Adrenal gland (tissue), 12 donors: ENCODE results near the gene CUL3. TPM values are rescaled to one million over a fixed set of nuclear protein-coding genes. Genes with fewer than 3 reads are reported as not detected.
"Not testable (repeated sequence)": the region's sequence is repeated elsewhere in the genome, so short reads cannot be mapped to it uniquely, and the experiment has no call there.

Source experiments
- DNase-seq, 7 donors: peaks; one replicate each; pipeline ENCODE4 v3.0.0-alpha.2; 2019 to 2020
- H3K27ac ChIP-seq, 5 donors: fragments of 200-600 bp; sonication (generic) in 4 of 5; 1 replicate in 3 of 5; 2 replicates in 2 of 5; pipeline versions ENCODE4 v1.5.1 to v1.8.0; 2016 to 2020; ENCODE audit warnings: mild to moderate bottlenecking in 1 of 5
- H3K27me3 ChIP-seq: fragments of 200-600 bp; 2 replicates; pipeline ENCODE4 v1.8.0; 2021
- H3K36me3 ChIP-seq, 2 donors: fragments of 200-600 bp; replicated peaks in 1 of 2; 1 replicate in 1 of 2; 2 replicates in 1 of 2; pipeline versions ENCODE4 v1.5.1 to v1.8.0; 2018 to 2022
- H3K4me1 ChIP-seq, 2 donors: fragments of 200-600 bp; replicated peaks in 1 of 2; 1 replicate in 1 of 2; 2 replicates in 1 of 2; pipeline versions ENCODE4 v1.5.1 to v1.8.0; 2018 to 2021
- H3K4me3 ChIP-seq, 4 donors: fragments of 200-600 bp; sonication (generic) in 3 of 4; one replicate each; pipeline ENCODE4 v1.5.1; 2016 to 2018
- H3K9me3 ChIP-seq, 3 donors: fragments of 200-600 bp; sonication (generic) in 1 of 3; replicated peaks in 1 of 3; 1 replicate in 2 of 3; 2 replicates in 1 of 3; pipeline versions ENCODE4 v1.5.1 to v1.8.0; 2016 to 2021
- CTCF ChIP-seq, 6 experiments: fragments of 450-650 bp in 4 of 6; fragments of 200-600 bp in 2 of 6; sonication (generic) in 1 of 6; IDR thresholded peaks; 1 replicate in 5 of 6; 2 replicates in 1 of 6; pipeline versions ENCODE4 v1.5.1 to v1.8.0; 2016 to 2021; ENCODE audit warnings: antibody characterized with exemption in 6 of 6, mild to moderate bottlenecking in 2 of 6, moderate library complexity in 1 of 6
- POLR2A ChIP-seq, 2 donors: fragments of 450-650 bp; IDR thresholded peaks; one replicate each; pipeline ENCODE4 v1.6.1; 2017; ENCODE audit warnings: antibody characterized with exemption in 2 of 2, mild to moderate bottlenecking in 2 of 2, moderate library complexity in 1 of 2
- WGBS, 4 donors: extraction: QIAGEN DNeasy Blood & Tissue Kit in 2 of 4; methylation state at CpG; one replicate each; pipeline versions ENCODE4 v1.1.5 to v1.1.7; 2013 to 2017; 5-methylcytosine and 5-hydroxymethylcytosine counted together
- intact Hi-C, 2 donors: fragments of 100-400 bp; cut with DNase I; formaldehyde crosslinking; loops; one replicate each; pipeline versions ENCODE4 v1.14.1 to v1.15.0; 2022 to 2023
- polyA plus RNA-seq, 3 donors: library from polyadenylated mRNA; stranded (reverse); fragments of 200-250 nt in 2 of 3; fragments of 350-450 nt in 1 of 3; fragmentation: Illumina TruSeq in 1 of 3; extraction: RNeasy Lipid Tissue Mini Kit (QIAGEN cat#74804) in 1 of 3; gene quantifications; one replicate each; pipeline ENCODE4 v1.2.3, GENCODE V29; 2013 to 2014
- total RNA-seq, 9 donors: library from RNA; depleted of rRNA in 4 of 9; stranded (reverse); fragments of >200 nt in 4 of 9; fragments of 120-200 nt in 1 of 9; fragmentation: NEBNext Ultra II Directional in 1 of 9; extraction: Animal tissue kit (Norgen Biotek cat#: 25700) in 1 of 9; gene quantifications; one replicate each; pipeline versions ENCODE4 v1.1.0 to v1.2.4, GENCODE V29; 2013 to 2023
- donor health status: healthy with polysubstance abuse.
- donor health status: Bipolar disorder and iron deficiency.
- donor health status: DM: yes; HTN: yes; CAD: no.
- donor health status: DM: no; HTN: no; CAD: no.
- donor health status: DM: no; HTN: no; CAD: no.
- donor health status: DM: yes; HTN: yes; CAD: no.

CUL3 gene
- total and polyA plus RNA-seq, 12 donors: 40.5 to 122 (median 75.0) TPM

- no peaks in the 10 kb centered on the region for H3K27me3 ChIP-seq
- 8 to 13% (median 10%) methylated on average over 7 of the region's 7 CpGs for WGBS, 4 donors
- peak overlapping the region in 4 of 5 donors; percentile 9 to 80 (median 64) for H3K27ac ChIP-seq
- H3K9me3 ChIP-seq: no peaks in the 10 kb centered on the region
- intact Hi-C loops: no loop called here
- TF ChIP-seq CTCF (IDR thresholded peaks at IDR 0.05): no peak
- TF ChIP-seq POLR2A (IDR thresholded peaks at IDR 0.05): no peak
- DNase-seq: no peak
- H3K36me3 ChIP-seq: no peaks in the 10 kb centered on the region
- H3K4me1 ChIP-seq: peaks cover 20 to 38% of the 10 kb centered on the region in 2 donors
- peak overlapping the region in 2 of 4 donors; percentile 67 to 91 for H3K4me3 ChIP-seq
Observed at GRCh38 chr2:224586127-224586695, 1.0 kb upstream of the CUL3 start.

GRCh38 chr2:224584785-224585210, 365 bp downstream of the CUL3 start:
- intact Hi-C loops: no loop called here
- Histone ChIP-seq H3K4me1 (peaks cover 20 to 43% of the 10 kb centered on the region in 2 donors), H3K4me3 (peak overlapping the region in 2 of 4 donors; percentile 36 to 91), H3K27ac (peak overlapping the region in 4 of 5 donors; percentile 80 to 99 (median 88)), H3K27me3 (no peaks in the 10 kb centered on the region), H3K36me3 (no peaks in the 10 kb centered on the region), H3K9me3 (no peaks in the 10 kb centered on the region)
- 0 to 1% methylated on average over 42 to 62 of the region's 62 CpGs; no CpG with 5 or more reads in 2 of the 4 donors for WGBS, 4 donors
- peak; percentile 46 to 73 (median 61) for DNase-seq
- TF ChIP-seq POLR2A (IDR thresholded peaks at IDR 0.05) (no peak), CTCF (IDR thresholded peaks at IDR 0.05) (no peak)

- 0 to 1% (median 0%) methylated on average over 16 to 50 of the region's 50 CpGs for WGBS, 4 donors
- TF ChIP-seq CTCF (IDR thresholded peaks at IDR 0.05) (no peak), POLR2A (IDR thresholded peaks at IDR 0.05) (no peak)
- H3K4me1 ChIP-seq: peaks cover 20 to 48% of the 10 kb centered on the region in 2 donors
- no peaks in the 10 kb centered on the region for H3K9me3 ChIP-seq
- peak overlapping the region; percentile 23 to 91 (median 66) for H3K4me3 ChIP-seq
- DNase-seq: peak; percentile 47 to 73 (median 58)
- intact Hi-C loops: no loop called here
- no peaks in the 10 kb centered on the region for H3K36me3 ChIP-seq
- no peaks in the 10 kb centered on the region for H3K27me3 ChIP-seq
- H3K27ac ChIP-seq: peak overlapping the region in 3 of 5 donors; percentile 80 to 99 (median 91)
Observed at GRCh38 chr2:224584111-224584784, 915 bp downstream of the CUL3 start.

GRCh38 chr2:224583033-224583432, 2.1 kb downstream of the CUL3 start:
- H3K9me3 ChIP-seq, H3K36me3 ChIP-seq, H3K27me3 ChIP-seq, DNase-seq, H3K27ac ChIP-seq, intact Hi-C loops: not testable (repeated sequence)
- WGBS, 4 donors: 92 to 97% (median 96%) methylated on average over 10 to 14 of the region's 14 CpGs
- Histone ChIP-seq H3K4me1 (peaks cover 20 to 60% of the 10 kb centered on the region in 2 donors), H3K4me3 (peak overlapping the region in 2 of 4 donors; percentile 63 to 91)
